PFSK-1 (cell line): Measurements from ENCODE around the gene SFXN3.

ENCODE experiments used
- SIN3A ChIP-seq: IDR thresholded peaks from 2 replicates; pipeline ENCODE4 v1.6.1; 2012; ENCODE audit warnings: mild to moderate bottlenecking, low read length, moderate library complexity, borderline replicate concordance; ENCODE audit not compliant: insufficient read depth
- TAF1 ChIP-seq: IDR thresholded peaks from 2 replicates; pipeline ENCODE4 v1.6.1; 2012; ENCODE audit warnings: low read length, control low read depth, borderline replicate concordance; ENCODE audit not compliant: insufficient read depth
- TF ChIP-seq, protein P1 (sequence below), 2 experiments: IDR thresholded peaks; 2 replicates each; pipeline versions ENCODE4 v1.6.1 to v1.8.0; 2011 to 2012; ENCODE audit warnings: low read depth in 2 of 2, low read length in 2 of 2, control low read depth in 1 of 2, inconsistent platforms in 1 of 2, mild to moderate bottlenecking in 1 of 2, moderate library complexity in 1 of 2; ENCODE audit not compliant: insufficient read depth in 1 of 2

GRCh38 chr10:100997360-100998182 is 33.5 kb upstream of the SFXN3 start:
- no peak for TF ChIP-seq SIN3A
- TF ChIP-seq TAF1, result no peak
- TF ChIP-seq, protein P1, sequence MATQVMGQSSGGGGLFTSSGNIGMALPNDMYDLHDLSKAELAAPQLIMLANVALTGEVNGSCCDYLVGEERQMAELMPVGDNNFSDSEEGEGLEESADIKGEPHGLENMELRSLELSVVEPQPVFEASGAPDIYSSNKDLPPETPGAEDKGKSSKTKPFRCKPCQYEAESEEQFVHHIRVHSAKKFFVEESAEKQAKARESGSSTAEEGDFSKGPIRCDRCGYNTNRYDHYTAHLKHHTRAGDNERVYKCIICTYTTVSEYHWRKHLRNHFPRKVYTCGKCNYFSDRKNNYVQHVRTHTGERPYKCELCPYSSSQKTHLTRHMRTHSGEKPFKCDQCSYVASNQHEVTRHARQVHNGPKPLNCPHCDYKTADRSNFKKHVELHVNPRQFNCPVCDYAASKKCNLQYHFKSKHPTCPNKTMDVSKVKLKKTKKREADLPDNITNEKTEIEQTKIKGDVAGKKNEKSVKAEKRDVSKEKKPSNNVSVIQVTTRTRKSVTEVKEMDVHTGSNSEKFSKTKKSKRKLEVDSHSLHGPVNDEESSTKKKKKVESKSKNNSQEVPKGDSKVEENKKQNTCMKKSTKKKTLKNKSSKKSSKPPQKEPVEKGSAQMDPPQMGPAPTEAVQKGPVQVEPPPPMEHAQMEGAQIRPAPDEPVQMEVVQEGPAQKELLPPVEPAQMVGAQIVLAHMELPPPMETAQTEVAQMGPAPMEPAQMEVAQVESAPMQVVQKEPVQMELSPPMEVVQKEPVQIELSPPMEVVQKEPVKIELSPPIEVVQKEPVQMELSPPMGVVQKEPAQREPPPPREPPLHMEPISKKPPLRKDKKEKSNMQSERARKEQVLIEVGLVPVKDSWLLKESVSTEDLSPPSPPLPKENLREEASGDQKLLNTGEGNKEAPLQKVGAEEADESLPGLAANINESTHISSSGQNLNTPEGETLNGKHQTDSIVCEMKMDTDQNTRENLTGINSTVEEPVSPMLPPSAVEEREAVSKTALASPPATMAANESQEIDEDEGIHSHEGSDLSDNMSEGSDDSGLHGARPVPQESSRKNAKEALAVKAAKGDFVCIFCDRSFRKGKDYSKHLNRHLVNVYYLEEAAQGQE (IDR thresholded peaks at IDR 0.05; ENCODE audit: insufficient read depth in 1 of 2, low read depth in 2 of 2, low read length in 2 of 2), result no peak
